GM21576 (cell line): ENCODE results near the gene SLC19A2.
A peak's percentile ranks its signal among the peaks of the same experiment; 100 is the strongest.

Experiments
- ATAC-seq: cut with Tn5 transposase; IDR thresholded peaks from one replicate; pipeline ENCODE4 v1.9.1; 2021; ENCODE audit warnings: mild to moderate bottlenecking, moderate library complexity; ENCODE audit not compliant: unreplicated experiment

The SLC19A2 gene

DNA sequence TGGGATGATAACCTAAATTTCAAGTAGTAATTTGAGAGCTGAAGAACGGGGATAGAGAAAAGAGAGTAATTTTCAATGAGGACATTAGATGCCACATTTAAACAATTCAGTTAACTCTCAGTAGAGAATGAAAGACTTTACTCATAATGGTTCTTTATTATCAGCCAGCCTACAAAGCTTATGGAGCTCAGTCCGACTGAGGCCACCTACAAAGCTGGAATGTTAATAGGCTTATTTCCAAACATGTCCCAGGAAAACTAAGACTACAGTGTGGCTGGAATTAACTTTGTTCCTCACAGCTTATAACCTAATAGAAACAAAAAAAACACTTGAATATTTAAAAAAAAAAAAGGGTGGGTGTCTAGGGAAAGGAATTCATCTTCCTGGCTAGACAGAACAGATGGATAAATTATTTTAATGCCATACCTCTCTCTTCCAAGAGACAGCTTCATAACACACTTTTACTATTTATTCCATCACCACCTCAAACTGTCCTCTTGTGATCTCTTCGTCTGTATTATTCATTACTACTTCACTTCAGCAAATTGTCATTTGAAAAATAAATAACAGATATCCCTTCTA lies 9.8 kb downstream of the SLC19A2 start:
- no peak for ATAC-seq

DNA sequence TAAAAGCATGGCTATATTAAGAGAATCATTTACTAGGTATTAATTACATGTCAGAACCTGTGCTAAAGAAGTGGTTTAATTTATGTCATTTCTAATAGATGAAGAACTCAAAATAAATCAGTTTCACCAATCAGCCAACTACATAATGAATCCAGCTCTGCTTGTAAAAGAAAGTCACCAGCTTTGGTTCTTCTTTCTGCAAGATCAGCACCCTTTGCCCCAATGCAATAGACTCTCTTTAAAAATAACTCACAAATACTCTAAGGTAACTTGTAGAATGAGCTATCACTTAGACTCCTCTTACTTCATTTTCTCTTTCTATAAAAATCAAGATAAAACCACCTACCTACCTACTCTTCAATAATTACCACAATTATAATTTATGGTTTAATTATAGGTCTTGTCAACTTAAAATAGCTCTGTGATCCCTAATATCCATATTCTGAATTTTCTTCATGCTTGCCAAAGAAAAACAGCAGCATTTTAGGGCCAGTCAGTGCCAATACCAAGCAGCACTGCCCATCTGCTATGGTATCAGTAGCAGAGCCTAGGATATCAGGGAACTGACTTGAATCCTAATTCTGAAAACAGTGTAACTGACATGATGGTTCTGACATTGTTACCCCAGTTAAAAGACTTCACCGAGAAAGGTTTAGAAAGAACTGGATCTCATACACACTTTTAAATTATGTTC lies 11.3 kb downstream of the SLC19A2 start:
- ATAC-seq: no peak

GRCh38 chr1:169473347-169473746 lies 12.4 kb downstream of the SLC19A2 start:
- no peak for ATAC-seq

DNA sequence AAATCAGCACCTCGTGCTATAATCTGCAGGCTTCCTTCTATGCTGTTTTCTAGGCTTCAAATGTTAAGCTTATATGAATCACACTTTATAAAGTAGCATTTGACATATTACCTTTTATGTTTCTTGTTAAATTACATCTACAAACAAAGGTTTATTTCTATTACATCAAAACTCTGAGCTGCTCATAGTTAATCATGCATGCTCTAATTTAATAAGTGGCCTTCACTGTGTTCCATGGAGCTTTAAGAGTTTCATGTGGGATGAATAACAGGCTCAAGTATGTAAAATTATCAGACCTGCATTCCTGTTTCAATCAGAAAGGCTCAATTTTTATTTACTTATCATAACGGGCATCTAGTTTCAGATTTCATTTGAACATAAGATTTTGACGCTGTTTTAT lies 13.0 kb downstream of the SLC19A2 start:
- no peak for ATAC-seq

DNA sequence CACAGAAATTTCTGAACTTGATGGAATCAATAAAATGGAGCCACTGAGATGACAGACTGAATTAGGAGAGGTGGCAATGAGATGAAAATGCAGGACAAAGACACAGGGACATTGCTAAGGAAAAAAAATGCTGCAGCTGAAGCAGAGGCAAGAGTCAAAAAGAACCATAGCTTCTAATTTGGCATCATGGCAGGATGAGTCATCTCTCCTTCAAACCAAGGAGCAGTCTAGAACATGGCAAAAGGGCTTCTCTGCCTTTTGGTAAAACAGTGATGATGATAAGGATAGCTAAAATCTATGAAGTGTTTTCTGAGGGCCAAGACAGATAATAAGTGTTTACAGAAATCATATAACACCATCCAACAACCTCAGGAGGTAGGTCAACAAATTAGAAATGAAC lies 16.8 kb downstream of the SLC19A2 start:
- ATAC-seq: no peak

DNA sequence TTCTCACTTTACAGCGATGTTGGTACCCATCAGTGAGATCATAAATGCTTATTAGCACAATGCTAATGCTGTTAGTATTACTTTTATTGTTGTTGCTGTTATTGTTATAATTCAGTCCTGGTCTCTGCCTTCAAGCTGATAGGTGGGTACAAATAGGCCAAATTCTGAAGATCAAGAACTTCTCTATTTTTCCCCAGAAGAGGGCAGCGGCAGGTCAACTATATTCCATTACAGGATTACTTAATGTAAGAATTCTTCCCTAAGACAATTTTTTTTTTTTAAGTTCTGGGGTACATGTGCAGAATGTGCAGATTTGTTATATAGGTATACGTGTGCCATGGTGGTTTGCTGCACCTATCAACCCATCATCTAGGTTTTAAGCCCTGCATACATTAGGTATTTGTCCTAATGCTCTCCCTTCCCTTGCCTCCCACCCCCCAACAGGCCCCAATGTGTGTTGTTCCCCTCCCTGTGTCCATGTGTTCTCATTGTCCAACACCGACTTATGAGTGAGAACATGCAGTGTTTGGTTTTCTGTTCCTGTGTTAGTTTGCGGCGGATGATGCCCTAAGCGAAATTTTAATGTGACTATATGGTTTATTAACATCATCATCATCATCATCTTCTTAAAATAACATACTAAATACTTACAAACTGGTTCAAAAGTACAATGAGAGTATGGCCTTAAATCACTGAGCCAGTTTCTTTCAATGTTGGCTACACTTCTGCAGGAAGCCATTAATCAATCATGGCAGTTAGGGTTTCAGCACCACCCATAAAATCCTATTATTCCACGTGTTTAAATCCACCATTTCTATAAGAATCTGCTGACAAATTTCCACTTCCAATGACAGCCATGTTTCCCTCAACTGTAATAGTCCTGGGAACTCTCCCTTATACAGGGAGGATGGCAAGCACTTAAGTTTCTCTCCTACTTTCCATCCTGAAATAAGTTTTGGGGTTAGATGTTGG lies 19.2 kb downstream of the SLC19A2 start:
- ATAC-seq: peak; percentile 50

- no peak for ATAC-seq
Measured at GRCh38 chr1:169465281-169465680, 20.5 kb downstream of the SLC19A2 start.

- ATAC-seq: no peak
Measured at GRCh38 chr1:169462385-169462784, 23.4 kb downstream of the SLC19A2 start.

GRCh38 chr1:169461390-169462000 lies 24.2 kb downstream of the SLC19A2 start:
- no peak for ATAC-seq

- no peak for ATAC-seq
Measured at GRCh38 chr1:169460191-169460833, 25.4 kb downstream of the SLC19A2 start.

DNA sequence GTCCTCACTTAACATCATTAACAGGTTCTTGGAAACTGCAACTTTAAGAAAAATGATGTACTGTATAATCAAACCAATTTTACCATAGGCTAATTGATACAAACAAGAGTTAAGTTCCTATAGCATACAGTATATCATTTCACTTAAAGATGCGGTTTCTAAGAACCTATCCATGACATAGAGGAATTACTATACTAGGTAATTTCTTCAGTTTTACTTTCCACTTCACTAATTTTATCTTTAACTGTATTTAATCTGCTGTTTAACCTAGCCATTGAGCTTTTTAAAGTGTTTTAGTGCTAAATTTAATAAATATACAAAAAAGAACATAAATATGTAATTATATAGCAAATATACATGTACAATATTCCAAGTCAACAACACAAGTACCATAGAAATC lies 28.3 kb downstream of the SLC19A2 start:
- no peak for ATAC-seq

GRCh38 chr1:169456029-169456428 lies 29.7 kb downstream of the SLC19A2 start:
- ATAC-seq: no peak

- ATAC-seq: no peak
Measured at GRCh38 chr1:169452921-169453320, 32.8 kb downstream of the SLC19A2 start.

- no peak for ATAC-seq
Measured at GRCh38 chr1:169451218-169451824, 34.4 kb downstream of the SLC19A2 start.

DNA sequence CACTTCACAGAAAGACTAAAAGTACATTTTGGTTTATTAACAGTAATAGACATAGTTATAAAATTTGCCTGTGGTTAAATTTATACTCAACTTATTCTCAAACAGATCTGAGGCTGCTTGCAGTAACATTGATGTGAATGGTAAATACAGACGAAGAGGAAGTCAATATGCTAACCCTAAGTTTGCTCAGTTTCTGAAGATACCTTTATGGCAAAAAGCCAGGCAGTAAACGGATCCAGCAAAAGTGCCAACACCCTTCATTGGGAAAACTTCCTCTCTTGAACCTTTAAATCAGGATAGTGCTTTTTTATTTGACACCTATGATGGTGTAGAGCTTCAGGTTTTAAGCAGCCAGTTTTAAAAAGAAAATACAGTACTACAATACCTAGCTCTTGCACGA lies 41.8 kb downstream of the SLC19A2 start:
- no peak for ATAC-seq

DNA sequence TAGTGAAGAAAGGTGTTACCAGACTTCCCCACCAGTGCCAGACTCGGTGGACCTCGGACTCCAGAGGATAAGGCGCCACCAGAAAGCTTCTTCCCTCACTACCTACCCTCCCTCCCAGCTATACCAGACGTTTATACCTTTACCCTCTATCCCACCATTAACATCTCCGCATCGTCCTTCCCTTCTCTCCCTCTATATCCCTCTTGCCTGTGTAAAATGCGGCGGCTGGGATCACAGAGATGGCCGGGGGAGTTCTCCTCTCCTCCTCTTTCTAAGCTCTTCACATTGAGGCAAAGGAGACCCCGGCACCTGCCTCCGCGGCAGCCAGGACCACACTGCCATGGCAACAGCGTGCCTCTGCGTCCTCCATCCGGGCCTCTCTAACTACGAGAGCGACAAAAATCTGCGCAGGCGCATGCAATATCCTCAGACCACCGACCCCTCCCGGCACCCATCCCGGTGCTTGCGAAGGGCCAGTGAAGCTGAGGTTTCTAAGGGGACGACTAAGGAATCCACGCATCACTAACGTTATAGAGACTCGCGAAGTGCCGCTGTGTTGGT lies 58.6 kb downstream of the SLC19A2 start, which contains the start of gene CCDC181:
Gene CCDC181 (minus strand): TSS at position 394 of the 561 bp plus-strand sequence. CDS start 2,547 bp downstream, outside the sequence.
- peak; percentile 71 for ATAC-seq

DNA sequence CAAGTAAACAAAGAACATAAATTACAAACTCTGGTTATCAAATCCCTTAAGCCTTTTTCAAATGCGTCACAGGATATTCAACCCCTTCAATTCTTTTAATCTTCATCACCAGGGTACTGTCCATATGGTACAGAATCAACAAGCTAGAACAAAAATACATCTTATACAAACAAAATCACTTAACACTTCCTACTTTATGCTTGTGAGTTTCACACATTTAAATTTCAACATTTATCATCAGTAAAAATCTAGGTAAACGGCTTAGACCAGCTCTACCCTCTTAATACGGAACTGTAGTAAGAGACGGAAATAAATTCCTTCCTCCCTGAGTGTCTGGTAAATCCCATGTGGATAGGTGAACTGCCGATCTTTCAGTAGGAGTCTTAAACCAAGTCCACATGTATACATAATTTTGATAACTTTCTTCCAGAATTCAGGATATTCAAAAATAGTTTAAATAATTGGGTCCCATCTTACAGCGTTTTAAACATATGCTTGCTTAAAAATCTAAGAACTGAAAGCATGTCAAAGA lies 59.5 kb downstream of the SLC19A2 start:
- no peak for ATAC-seq

- ATAC-seq: no peak
Measured at GRCh38 chr1:169421309-169421708, 64.4 kb downstream of the SLC19A2 start.

DNA sequence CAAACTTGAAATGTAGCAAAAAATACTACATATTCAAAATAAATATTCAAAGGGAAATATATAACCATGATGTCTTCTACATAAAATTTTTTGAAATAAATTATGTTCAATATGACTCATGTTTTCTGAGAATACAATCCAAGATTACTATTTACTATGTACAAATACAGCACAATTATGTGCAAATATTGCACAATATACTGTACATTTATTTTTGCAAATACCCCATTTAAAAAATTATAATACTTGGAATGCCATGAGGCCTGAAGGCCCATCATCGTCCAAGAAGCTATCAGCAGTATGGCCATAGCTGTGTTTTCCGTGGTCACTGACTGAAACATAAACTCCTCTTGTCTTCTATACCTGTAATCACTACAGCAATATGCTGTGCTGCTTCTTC lies 70.8 kb downstream of the SLC19A2 start:
- no peak for ATAC-seq
